ENCODE data around the gene COMP.

Gene COMP

GRCh38 chr19:18782559-18783225, 8.4 kb downstream of the COMP start:
- no peak for DNase-seq (ENCODE audit: low read depth)

- DNase-seq (ENCODE audit: low read depth), result no peak
Observed at GRCh38 chr19:18781885-18782527, 9.1 kb downstream of the COMP start.

GRCh38 chr19:18781047-18781600, 10.0 kb downstream of the COMP start:
- no peak for DNase-seq (ENCODE audit: low read depth)

GRCh38 chr19:18780631-18781030, 10.5 kb downstream of the COMP start:
- DNase-seq (ENCODE audit: low read depth), result no peak

DNA sequence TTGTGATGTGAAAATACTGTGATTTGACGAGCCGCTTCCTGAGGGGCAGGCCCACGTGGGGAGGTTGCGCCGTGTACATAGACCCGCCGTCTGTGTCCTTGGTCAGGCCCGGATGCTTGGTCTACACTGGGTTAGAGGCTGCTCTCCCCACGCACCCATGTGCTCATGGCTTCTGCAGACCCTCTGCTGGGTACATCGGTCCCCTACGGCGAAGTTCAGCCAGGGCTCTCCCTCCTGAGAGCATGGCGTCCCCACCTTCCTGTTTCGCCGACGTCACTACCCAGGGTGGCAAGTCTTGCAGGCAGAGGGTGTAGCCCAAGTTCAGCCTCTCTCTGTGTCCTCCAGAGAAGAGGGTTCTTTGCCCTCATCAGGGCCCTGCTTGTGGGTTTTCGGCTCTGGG, 11.0 kb downstream of the COMP start:
- no peak for DNase-seq (ENCODE audit: low read depth)

- no peak for DNase-seq (ENCODE audit: low read depth)
Observed at GRCh38 chr19:18778826-18779495, 12.1 kb downstream of the COMP start.

DNA sequence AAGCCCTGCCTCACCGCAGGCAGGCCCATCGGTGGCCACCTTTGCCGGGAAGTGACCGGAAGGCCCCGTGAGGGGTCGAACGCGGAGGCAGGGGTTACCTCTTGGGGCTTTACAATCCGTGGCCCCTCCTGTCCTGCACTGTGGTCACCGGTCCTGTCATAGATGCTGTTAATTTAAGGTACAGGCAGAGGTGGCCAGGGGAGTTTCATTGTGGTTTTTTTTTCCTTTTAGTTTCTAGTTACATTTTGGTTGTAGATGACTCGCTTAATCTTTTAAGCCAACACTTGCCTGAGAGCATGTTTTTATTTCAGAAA, 13.1 kb downstream of the COMP start:
- no peak for DNase-seq (ENCODE audit: low read depth)

DNA sequence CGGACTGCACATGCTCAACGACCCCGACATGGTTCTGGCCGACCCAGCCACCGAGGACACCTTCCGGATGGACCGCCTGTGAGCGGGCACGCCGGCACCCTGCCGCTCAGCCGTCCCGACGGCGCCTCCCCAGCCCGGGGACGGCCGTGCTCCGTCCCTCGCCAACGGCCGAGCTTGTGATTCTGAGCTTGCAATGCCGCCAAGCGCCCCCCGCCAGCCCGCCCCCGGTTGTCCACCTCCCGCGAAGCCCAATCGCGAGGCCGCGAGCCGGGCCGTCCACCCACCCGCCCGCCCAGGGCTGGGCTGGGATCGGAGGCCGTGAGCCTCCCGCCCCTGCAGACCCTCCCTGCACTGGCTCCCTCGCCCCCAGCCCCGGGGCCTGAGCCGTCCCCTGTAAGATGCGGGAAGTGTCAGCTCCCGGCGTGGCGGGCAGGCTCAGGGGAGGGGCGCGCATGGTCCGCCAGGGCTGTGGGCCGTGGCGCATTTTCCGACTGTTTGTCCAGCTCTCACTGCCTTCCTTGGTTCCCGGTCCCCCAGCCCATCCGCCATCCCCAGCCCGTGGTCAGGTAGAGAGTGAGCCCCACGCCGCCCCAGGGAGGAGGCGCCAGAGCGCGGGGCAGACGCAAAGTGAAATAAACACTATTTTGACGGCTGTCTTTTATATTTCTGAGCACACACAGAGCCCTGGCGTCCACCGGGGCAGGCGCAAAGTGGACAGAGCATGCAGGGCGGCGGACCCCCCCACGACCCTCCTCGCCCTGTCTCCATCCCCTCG, 13.6 kb downstream of the COMP start:
- DNase-seq (ENCODE audit: low read depth), result no peak

GRCh38 chr19:18776736-18777135, 14.4 kb downstream of the COMP start:
- DNase-seq (ENCODE audit: low read depth), result no peak

DNA sequence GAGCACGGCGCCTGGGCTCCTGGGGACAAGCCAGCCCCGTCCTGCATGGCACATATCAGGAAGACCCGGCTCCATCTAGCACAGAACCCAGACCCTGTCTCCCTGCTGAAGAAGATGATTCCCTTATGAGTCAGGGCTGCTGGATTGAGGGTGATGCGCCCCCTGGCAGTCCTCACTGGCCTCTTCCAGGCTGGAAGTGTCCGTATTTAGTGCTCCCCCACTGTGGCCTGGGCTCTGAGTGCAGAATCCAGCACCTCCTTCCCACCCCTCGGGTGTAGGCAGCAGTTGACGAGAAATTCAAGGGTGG, 14.9 kb downstream of the COMP start:
- no peak for DNase-seq (ENCODE audit: low read depth)

GRCh38 chr19:18775586-18776287, 15.4 kb downstream of the COMP start:
- no peak for DNase-seq (ENCODE audit: low read depth)

- no peak for DNase-seq (ENCODE audit: low read depth)
Observed at GRCh38 chr19:18774782-18775444, 16.2 kb downstream of the COMP start.

DNA sequence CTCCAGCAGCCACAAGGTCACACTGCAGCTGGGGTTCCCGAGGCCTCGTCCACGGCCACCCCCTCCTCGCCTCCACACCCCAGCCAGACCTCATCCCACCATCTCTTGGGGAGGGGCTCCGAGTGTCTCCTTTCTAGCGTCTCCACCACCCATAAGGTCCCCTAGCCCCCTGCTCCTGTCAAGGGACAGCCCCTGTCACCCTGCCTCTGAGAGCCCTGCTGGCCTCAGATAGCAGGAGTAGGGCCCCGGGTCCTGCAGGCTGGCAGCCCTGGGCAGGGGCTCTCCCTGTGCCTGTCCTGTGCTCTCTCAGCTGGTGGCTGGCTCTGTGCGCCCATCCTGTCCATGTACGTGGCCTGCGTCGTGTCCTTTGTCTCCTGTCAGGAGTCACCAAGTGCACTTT, 17.0 kb downstream of the COMP start:
- no peak for DNase-seq (ENCODE audit: low read depth)

GRCh38 chr19:18773682-18774081, 17.4 kb downstream of the COMP start:
- no peak for DNase-seq (ENCODE audit: low read depth)

DNA sequence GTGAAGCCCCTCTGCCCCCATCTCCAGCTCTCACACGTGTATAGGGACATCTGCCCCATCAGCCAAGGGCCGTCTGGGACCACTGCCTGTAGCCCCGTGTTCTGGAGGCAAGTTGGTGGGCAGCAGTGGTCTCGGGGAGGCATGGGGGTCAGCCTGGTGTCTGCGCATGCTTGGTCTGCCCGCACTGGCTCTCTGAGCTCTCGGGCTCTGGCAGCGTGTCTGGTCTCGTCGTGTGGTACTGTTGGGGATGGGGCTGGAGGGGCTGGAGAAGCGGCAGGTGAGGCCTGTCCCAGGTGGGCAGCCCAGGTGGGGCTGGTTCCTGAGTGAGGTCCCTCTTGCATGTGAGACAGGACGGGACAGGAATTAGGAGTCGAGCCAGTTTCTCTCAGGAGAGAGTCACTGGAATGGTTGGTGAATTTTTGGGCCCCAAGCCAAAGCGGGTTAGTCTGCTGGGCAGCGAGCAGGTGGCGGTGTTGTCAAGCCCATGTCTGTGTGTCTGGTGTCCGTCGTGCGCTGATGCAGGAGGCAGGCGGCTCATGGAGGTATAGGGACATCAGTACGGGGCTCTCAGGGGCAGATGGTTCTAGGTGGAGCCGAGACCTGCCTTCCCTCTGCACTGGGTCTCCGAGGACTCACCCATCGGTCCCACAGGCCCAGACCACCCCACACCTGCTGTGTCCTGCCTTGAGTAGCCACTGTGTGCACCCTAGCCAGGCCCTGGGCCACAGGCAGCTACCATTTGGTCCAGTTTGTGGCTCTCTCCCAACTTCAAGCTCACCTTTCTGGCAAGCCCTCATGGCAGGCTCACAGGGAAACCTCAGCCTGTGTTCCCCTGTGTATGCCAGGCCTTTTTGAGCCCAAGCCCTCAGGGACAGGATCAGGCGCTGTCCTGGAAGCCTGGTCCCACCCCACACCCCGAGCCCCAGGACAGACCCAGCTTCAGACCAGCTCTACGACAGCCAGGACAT, 18.2 kb downstream of the COMP start:
- DNase-seq (ENCODE audit: low read depth), result no peak

GRCh38 chr19:18771328-18772242, 19.5 kb downstream of the COMP start:
- no peak for DNase-seq (ENCODE audit: low read depth)

GRCh38 chr19:18770663-18771327, 20.3 kb downstream of the COMP start:
- no peak for DNase-seq (ENCODE audit: low read depth)

GRCh38 chr19:18769989-18770528, 21.0 kb downstream of the COMP start:
- no peak for DNase-seq (ENCODE audit: low read depth)
